Fibroblast of villous mesenchyme (primary cell): Measurements from ENCODE around the gene UBE4B. TPM values are rescaled to one million over a fixed set of nuclear protein-coding genes. Genes with fewer than 3 reads are reported as not detected.

Source experiments
- DNase-seq: peaks from one replicate; pipeline ENCODE4 v3.0.0-alpha.2; 2010; ENCODE audit warnings: low read depth
- H3K4me3 ChIP-seq: 2 replicates; pipeline ENCODE4 v1.5.1; 2011; ENCODE audit warnings: low read depth, mild to moderate bottlenecking, low read length
- total RNA-seq: library from RNA; depleted of rRNA; stranded (reverse); fragments of >200 nt; gene quantifications from 2 replicates; pipeline ENCODE4 v1.2.3, GENCODE V29; 2012
- TF ChIP-seq, protein P1 (sequence below): IDR thresholded peaks from 2 replicates; pipeline ENCODE4 v1.5.1; 2012; ENCODE audit warnings: low read depth, mild to moderate bottlenecking, low read length; ENCODE audit not compliant: insufficient read depth

UBE4B gene
- total RNA-seq, 1 donor, result 47.9 TPM

DNA sequence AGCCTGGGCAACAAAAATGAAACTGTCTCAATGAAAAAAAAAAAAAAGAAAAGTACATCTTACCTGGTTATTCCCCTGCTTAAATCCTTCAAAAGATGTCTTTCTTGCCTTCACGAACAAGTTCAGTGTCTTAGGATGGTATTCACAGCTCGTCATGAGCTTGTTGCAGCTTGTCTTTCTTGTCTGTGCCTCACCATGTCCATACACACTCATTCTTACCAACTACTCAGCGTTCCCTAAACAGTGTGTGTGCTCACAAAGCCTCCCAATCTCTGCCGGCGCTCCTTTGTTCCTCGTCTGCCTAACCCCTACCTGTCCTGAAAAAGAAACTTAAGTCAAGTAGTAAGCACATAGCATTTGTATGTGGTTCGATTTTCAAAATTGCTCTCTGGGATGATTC is 31.1 kb downstream of the UBE4B start:
- TF ChIP-seq, protein P1, sequence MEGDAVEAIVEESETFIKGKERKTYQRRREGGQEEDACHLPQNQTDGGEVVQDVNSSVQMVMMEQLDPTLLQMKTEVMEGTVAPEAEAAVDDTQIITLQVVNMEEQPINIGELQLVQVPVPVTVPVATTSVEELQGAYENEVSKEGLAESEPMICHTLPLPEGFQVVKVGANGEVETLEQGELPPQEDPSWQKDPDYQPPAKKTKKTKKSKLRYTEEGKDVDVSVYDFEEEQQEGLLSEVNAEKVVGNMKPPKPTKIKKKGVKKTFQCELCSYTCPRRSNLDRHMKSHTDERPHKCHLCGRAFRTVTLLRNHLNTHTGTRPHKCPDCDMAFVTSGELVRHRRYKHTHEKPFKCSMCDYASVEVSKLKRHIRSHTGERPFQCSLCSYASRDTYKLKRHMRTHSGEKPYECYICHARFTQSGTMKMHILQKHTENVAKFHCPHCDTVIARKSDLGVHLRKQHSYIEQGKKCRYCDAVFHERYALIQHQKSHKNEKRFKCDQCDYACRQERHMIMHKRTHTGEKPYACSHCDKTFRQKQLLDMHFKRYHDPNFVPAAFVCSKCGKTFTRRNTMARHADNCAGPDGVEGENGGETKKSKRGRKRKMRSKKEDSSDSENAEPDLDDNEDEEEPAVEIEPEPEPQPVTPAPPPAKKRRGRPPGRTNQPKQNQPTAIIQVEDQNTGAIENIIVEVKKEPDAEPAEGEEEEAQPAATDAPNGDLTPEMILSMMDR, result no peak
- DNase-seq, result no peak
- no peak overlapping the region for H3K4me3 ChIP-seq

DNA sequence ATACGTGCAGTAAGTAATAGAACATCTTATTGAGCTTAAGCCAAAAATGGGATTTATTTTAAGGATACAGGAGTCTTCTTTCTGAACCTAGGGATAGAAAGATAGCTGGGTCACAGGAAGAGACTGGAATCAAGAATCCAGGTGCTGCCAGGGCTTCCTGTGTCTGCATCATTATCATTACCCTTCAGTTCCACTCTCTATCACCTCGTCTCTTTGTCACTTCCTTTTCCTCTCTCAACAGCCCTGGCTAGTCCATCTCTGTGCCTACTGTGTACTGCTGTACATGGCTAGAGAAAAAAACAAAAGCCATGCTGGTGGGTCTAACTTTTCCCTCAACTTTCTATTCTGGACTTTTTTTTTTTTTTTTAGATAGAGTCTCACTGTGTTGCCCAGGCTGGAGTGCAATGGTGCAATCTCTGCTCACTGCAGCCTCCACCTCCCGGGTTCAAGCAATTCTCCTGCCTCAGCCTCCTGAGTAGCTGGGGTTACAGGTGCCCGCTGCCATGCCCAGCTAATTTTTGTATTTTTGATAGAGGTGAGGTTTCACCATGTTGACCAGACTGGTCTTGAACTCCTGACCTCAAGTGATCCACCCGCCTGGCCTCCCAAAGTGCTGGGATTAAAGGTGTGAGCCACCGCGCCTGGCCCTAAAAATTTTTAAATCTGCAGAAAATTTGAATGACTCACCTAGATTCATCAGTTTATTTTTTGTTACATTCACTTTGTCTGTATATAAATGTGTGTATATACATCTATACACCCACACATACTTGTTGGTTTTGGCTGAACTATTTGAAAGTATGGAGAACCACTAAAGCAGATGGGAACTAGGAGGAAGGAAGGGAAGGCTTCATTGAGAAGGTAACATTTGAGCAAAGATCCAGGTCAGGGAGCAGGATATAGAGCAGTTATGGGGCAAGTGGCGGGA is 31.9 kb downstream of the UBE4B start:
- no peak overlapping the region for H3K4me3 ChIP-seq
- DNase-seq, result no peak
- TF ChIP-seq, protein P1, result no peak

DNA sequence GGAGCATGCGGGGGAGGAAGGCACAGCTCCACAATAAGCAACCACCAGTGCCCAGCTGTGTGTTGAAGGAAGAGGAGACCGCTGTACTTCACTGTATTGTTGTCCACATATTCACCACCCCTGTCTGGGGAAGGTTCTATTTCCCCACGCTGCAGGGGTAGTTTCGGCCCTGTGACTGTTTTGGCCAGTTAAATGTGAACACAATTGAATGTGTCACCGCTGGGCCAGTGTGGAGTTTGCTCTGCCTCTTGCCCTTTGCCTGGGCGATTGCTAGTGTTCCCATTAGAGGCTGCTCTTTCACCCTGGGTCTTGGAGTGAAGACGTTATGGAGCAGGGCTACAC is 32.6 kb downstream of the UBE4B start:
- no peak for DNase-seq
- no peak overlapping the region for H3K4me3 ChIP-seq

DNA sequence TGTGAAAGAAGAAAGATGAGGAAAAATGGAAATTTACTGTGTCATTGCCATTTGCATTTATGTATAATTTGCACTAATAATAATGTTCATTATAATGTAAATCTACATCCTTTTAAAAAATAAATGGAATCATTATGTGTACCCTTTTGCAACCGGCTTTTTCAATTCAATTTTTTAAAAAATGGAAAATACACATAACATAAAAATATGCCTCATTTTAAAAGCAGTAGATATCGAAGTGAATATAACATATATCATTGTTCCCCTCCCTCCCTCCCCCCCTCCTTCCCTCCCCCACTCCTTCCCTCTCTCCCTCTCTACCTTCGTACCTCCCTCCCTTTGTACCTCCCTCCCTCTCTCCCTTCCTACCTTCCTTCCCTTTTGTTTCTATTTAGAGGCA is 33.0 kb downstream of the UBE4B start:
- TF ChIP-seq, protein P1, result no peak
- H3K4me3 ChIP-seq, result no peak overlapping the region
- no peak for DNase-seq

More for the DNA sequence above, 32.6 kb downstream of the UBE4B start:
- TF ChIP-seq, protein P1, result no peak

DNA sequence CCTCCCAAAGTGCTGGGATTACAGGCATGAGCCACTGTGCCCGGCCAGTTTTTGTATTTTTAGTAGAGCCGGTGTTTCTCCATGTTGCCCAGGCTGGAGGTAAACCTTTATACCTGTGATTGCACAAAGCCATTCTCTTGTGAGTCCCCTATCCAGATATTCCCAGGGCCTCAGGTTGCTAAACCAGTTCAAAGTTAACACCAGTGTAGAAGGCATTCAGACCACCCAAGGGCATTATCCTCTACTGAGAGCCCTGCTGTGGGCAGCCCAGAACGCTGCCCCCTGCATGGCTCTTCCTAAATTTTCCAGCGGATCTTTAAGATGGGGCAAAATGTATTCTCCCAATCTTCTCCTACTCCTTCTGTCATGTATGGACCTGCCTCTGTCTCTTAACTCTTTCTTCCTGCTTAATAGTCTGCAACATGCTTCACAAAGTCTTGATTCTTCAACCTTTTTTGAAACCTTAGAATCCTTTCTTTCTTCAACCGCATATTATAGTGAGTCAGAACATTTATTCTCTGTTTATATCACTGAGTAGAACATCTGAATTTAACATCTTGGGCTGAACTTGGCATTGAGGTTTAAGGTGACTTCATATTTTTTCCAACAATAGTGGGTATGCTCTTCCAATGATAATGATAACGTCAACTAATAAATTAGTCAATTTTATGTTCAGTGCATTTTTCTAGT is 36.0 kb downstream of the UBE4B start:
- TF ChIP-seq, protein P1, result no peak
- H3K4me3 ChIP-seq, result no peak overlapping the region
- no peak for DNase-seq

DNA sequence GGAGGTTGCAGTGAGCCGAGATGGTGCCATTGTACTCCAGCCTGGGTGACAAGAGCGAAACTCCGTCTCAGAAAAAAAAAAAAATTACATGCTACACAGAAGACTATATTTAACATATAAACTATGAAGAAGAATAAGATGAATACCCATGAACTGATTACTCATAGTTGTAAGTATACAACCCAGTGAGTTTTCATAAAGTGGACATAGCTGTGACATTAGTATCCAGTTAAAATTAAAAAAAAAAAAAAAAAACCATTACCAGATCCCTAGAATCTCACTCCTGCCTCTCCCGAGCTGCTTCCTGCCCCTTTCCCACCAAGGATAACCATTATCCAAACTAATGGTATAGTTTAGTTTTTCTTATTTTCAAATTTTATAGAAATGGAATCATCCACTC is 37.4 kb downstream of the UBE4B start:
- DNase-seq, result no peak
- TF ChIP-seq, protein P1, result no peak
- H3K4me3 ChIP-seq, result no peak overlapping the region
